ENCODE data around the gene PCDHB5. TPM values are rescaled to one million over a fixed set of nuclear protein-coding genes. Genes with fewer than 3 reads are reported as not detected.
"Not testable (repeated sequence)": the region's sequence is repeated elsewhere in the genome, so short reads cannot be mapped to it uniquely, and the experiment has no call there.

Gene PCDHB5
- total and polyA plus RNA-seq, 2 donors (not counting 1 experiment from before 2014, with no cell fraction given): not detected

- no peaks in the 10 kb centered on the region for H3K4me1 Mint-ChIP-seq
- TF ChIP-seq EZH2 (IDR thresholded peaks at IDR 0.05; ENCODE audit: borderline replicate concordance, insufficient read depth, low read depth, low read length, poor library complexity, severe bottlenecking) (no peak), CTCF (IDR thresholded peaks at IDR 0.05) (no peak)
- no peaks in the 10 kb centered on the region for H4K20me1 ChIP-seq (ENCODE audit: control insufficient read depth, insufficient read depth, low read length, poor library complexity, severe bottlenecking)
- ATAC-seq (ENCODE audit: low read depth): no peak
- no peak overlapping the region for H3K4me2 ChIP-seq (replicated peaks; ENCODE audit: low read depth, low read length, poor library complexity, severe bottlenecking)
- no peak overlapping the region for H2AFZ ChIP-seq (ENCODE audit: insufficient read depth, low read depth, low read length, poor library complexity, severe bottlenecking)
- no peaks in the 10 kb centered on the region for H3K36me3 ChIP-seq (replicated peaks in 1 of 2; ENCODE audit: control extremely low read depth in 1 of 2, control insufficient read depth in 1 of 2, extremely low read depth in 1 of 2, insufficient read depth in 2 of 2, low read length in 1 of 2)
- CTCF ChIA-PET: no interaction called here
- H3K4me1 ChIP-seq (ENCODE audit: control insufficient read depth in 2 of 2, insufficient read depth in 2 of 2, low read length in 2 of 2): no peaks in the 10 kb centered on the region
- WGBS (ENCODE audit: insufficient coverage): 48% methylated on average over 13 of the region's 13 CpGs
- POLR2A ChIA-PET: no interaction called here
- intact Hi-C loops (cut with micrococcal nuclease): no loop called here
- H3K9me3 Mint-ChIP-seq (ENCODE audit: insufficient read depth): no peaks in the 10 kb centered on the region
- H3K27ac Mint-ChIP-seq: no peak overlapping the region
- H3K27me3 Mint-ChIP-seq: peaks cover 21% of the 10 kb centered on the region
- peaks cover 0 to 8% (median 5%) of the 10 kb centered on the region in 4 experiments for H3K27me3 ChIP-seq (replicated peaks in 1 of 4; ENCODE audit: control extremely low read depth in 1 of 4, control insufficient read depth in 3 of 4, insufficient read depth in 4 of 4, low read length in 3 of 4)
- no peak overlapping the region for H3K27ac ChIP-seq (ENCODE audit: low read length in 2 of 2)
- H3K79me2 ChIP-seq (ENCODE audit: control insufficient read depth, insufficient read depth, low read length): no peaks in the 10 kb centered on the region
- no peak overlapping the region for H3K9ac ChIP-seq (ENCODE audit: low read length)
- no peak overlapping the region for H3K4me3 Mint-ChIP-seq
- no peak for DNase-seq
- H3K4me3 ChIP-seq (ENCODE audit: control extremely low read depth in 1 of 5, extremely low read depth in 1 of 5, insufficient read depth in 1 of 5, low read depth in 2 of 5, low read length in 4 of 5): no peak overlapping the region
- H3K9me3 ChIP-seq (ENCODE audit: control extremely low read depth in 1 of 3, control insufficient read depth in 2 of 3, insufficient read depth in 1 of 3, low read length in 2 of 3): peaks cover 0 to 31% (median 9%) of the 10 kb centered on the region in 3 donors
Measured at GRCh38 chr5:141150993-141151325, 16.0 kb downstream of the PCDHB5 start.

GRCh38 chr5:141151632-141152031 lies 16.6 kb downstream of the PCDHB5 start:
- ATAC-seq (ENCODE audit: low read depth); H3K4me1 Mint-ChIP-seq; H3K27ac ChIP-seq (ENCODE audit: low read length in 2 of 2); intact Hi-C loops (cut with micrococcal nuclease); H2AFZ ChIP-seq (ENCODE audit: insufficient read depth, low read depth, low read length, poor library complexity, severe bottlenecking); H3K4me3 ChIP-seq (ENCODE audit: control extremely low read depth in 1 of 5, extremely low read depth in 1 of 5, insufficient read depth in 1 of 5, low read depth in 2 of 5, low read length in 4 of 5); H3K27me3 ChIP-seq (replicated peaks in 1 of 4; ENCODE audit: control extremely low read depth in 1 of 4, control insufficient read depth in 3 of 4, insufficient read depth in 4 of 4, low read length in 3 of 4); H4K20me1 ChIP-seq (ENCODE audit: control insufficient read depth, insufficient read depth, low read length, poor library complexity, severe bottlenecking); H3K27ac Mint-ChIP-seq; H3K4me1 ChIP-seq (ENCODE audit: control insufficient read depth in 2 of 2, insufficient read depth in 2 of 2, low read length in 2 of 2); H3K9ac ChIP-seq (ENCODE audit: low read length); H3K36me3 ChIP-seq (replicated peaks in 1 of 2; ENCODE audit: control extremely low read depth in 1 of 2, control insufficient read depth in 1 of 2, extremely low read depth in 1 of 2, insufficient read depth in 2 of 2, low read length in 1 of 2); H3K4me2 ChIP-seq (replicated peaks; ENCODE audit: low read depth, low read length, poor library complexity, severe bottlenecking); H3K4me3 Mint-ChIP-seq; H3K9me3 Mint-ChIP-seq (ENCODE audit: insufficient read depth); POLR2A ChIA-PET; H3K79me2 ChIP-seq (ENCODE audit: control insufficient read depth, insufficient read depth, low read length); CTCF ChIA-PET; DNase-seq: not testable (repeated sequence)
- H3K27me3 Mint-ChIP-seq: peaks cover 28% of the 10 kb centered on the region
- WGBS (ENCODE audit: insufficient coverage): 48% methylated on average over 22 of the region's 41 CpGs
- H3K9me3 ChIP-seq (ENCODE audit: control extremely low read depth in 1 of 3, control insufficient read depth in 2 of 3, insufficient read depth in 1 of 3, low read length in 2 of 3): peaks cover 0 to 36% (median 9%) of the 10 kb centered on the region in 3 donors

GRCh38 chr5:141152096-141152495 lies 17.1 kb downstream of the PCDHB5 start:
- H3K27ac ChIP-seq (ENCODE audit: low read length in 2 of 2); CTCF ChIA-PET; H3K79me2 ChIP-seq (ENCODE audit: control insufficient read depth, insufficient read depth, low read length); H3K27ac Mint-ChIP-seq; H3K4me1 Mint-ChIP-seq; H3K9ac ChIP-seq (ENCODE audit: low read length); intact Hi-C loops (cut with micrococcal nuclease); H3K27me3 ChIP-seq (replicated peaks in 1 of 4; ENCODE audit: control extremely low read depth in 1 of 4, control insufficient read depth in 3 of 4, insufficient read depth in 4 of 4, low read length in 3 of 4); H2AFZ ChIP-seq (ENCODE audit: insufficient read depth, low read depth, low read length, poor library complexity, severe bottlenecking); H3K4me1 ChIP-seq (ENCODE audit: control insufficient read depth in 2 of 2, insufficient read depth in 2 of 2, low read length in 2 of 2); DNase-seq; H3K4me3 ChIP-seq (ENCODE audit: control extremely low read depth in 1 of 5, extremely low read depth in 1 of 5, insufficient read depth in 1 of 5, low read depth in 2 of 5, low read length in 4 of 5); POLR2A ChIA-PET; H3K4me2 ChIP-seq (replicated peaks; ENCODE audit: low read depth, low read length, poor library complexity, severe bottlenecking); H3K4me3 Mint-ChIP-seq; ATAC-seq (ENCODE audit: low read depth); H3K9me3 Mint-ChIP-seq (ENCODE audit: insufficient read depth); H4K20me1 ChIP-seq (ENCODE audit: control insufficient read depth, insufficient read depth, low read length, poor library complexity, severe bottlenecking); H3K36me3 ChIP-seq (replicated peaks in 1 of 2; ENCODE audit: control extremely low read depth in 1 of 2, control insufficient read depth in 1 of 2, extremely low read depth in 1 of 2, insufficient read depth in 2 of 2, low read length in 1 of 2): not testable (repeated sequence)
- H3K9me3 ChIP-seq (ENCODE audit: control extremely low read depth in 1 of 3, control insufficient read depth in 2 of 3, insufficient read depth in 1 of 3, low read length in 2 of 3): peaks cover 0 to 38% (median 12%) of the 10 kb centered on the region in 3 donors
- peaks cover 31% of the 10 kb centered on the region for H3K27me3 Mint-ChIP-seq
- 44% methylated on average over 27 of the region's 36 CpGs for WGBS (ENCODE audit: insufficient coverage)

Data from B cell (primary cell).